HEK293 (cell line): ENCODE measurements around the gene DMBT1.

Experiments used
- CTCF ChIA-PET: fragments of 350-600 bp; formaldehyde crosslinking; extraction: SDS; loops from one replicate; lab custom pipeline; 2021; ENCODE audit warnings: antibody characterized with exemption; lab: Yijun Ruan, JAX
- POLR2A ChIA-PET: fragments of 300-600 bp; formaldehyde crosslinking; extraction: SDS; loops from one replicate; lab custom pipeline; 2020; ENCODE audit warnings: antibody characterized with exemption, inconsistent platforms; lab: Yijun Ruan, JAX
- H3K27ac ChIP-seq: fragments of 200-500 bp; sonication (Bioruptor generic); 2 replicates; pipeline ENCODE4 v1.5.1; 2014; ENCODE audit warnings: low read depth, low read length, control low read depth, inconsistent platforms; ENCODE audit errors: extremely low read depth
- H3K36me3 ChIP-seq, 2 experiments: fragments of 200-500 bp in 1 of 2; sonication (Bioruptor generic) in 1 of 2; 1 replicate in 1 of 2; 2 replicates in 1 of 2; pipeline ENCODE4 v1.5.1; 2014 to 2017; ENCODE audit warnings: inconsistent platforms in 2 of 2, low read length in 2 of 2; ENCODE audit not compliant: control insufficient read depth in 2 of 2, insufficient read depth in 1 of 2
- H3K4me1 ChIP-seq: fragments of 200-500 bp; sonication (Bioruptor generic); 2 replicates; pipeline ENCODE4 v1.5.1; 2014; ENCODE audit warnings: mild to moderate bottlenecking, low read length, inconsistent platforms; ENCODE audit not compliant: control insufficient read depth, insufficient read depth
- H3K4me3 ChIP-seq: 2 replicates; pipeline ENCODE4 v1.5.1; 2011; ENCODE audit warnings: low read depth, mild to moderate bottlenecking, control low read depth, low read length, moderate library complexity
- H3K9me3 ChIP-seq: fragments of 200-500 bp; sonication (Bioruptor generic); 2 replicates; pipeline ENCODE4 v1.5.1; 2014; ENCODE audit warnings: low read depth, low read length, inconsistent platforms; ENCODE audit not compliant: control insufficient read depth, insufficient read depth
- BCL11A ChIP-seq: fragments of 450-650 bp; formaldehyde crosslinking; IDR thresholded peaks from 2 replicates; pipeline ENCODE4 v1.5.1; 2016; ENCODE audit warnings: low read depth, missing biosample characterization, missing genetic modification characterization
- ELK4 ChIP-seq: IDR thresholded peaks from 2 replicates; pipeline ENCODE4 v1.6.1; 2011; ENCODE audit warnings: mild to moderate bottlenecking, low read depth, low read length, borderline replicate concordance
- FEZF1 ChIP-seq: fragments of 450-650 bp; formaldehyde crosslinking; IDR thresholded peaks from 2 replicates; pipeline ENCODE4 v1.5.1; 2016; ENCODE audit warnings: missing biosample characterization, missing genetic modification characterization
- GLIS1 ChIP-seq: fragments of 450-650 bp; formaldehyde crosslinking; IDR thresholded peaks from 2 replicates; pipeline ENCODE4 v1.5.1; 2016; ENCODE audit warnings: missing biosample characterization, missing genetic modification characterization
- MEIS1 ChIP-seq: sonication (generic); formaldehyde crosslinking; IDR thresholded peaks from 2 replicates; pipeline ENCODE4 v1.8.1; 2022; ENCODE audit warnings: missing genetic modification reagents, mild to moderate bottlenecking, borderline replicate concordance
- ZBTB1 ChIP-seq: fragments of 450-650 bp; formaldehyde crosslinking; IDR thresholded peaks from 2 replicates; pipeline ENCODE4 v1.5.1; 2016; ENCODE audit warnings: missing biosample characterization, missing genetic modification characterization
- ZNF132 ChIP-seq: fragments of 450-650 bp; formaldehyde crosslinking; IDR thresholded peaks from 2 replicates; pipeline ENCODE4 v1.5.1; 2017; ENCODE audit warnings: missing biosample characterization, missing genetic modification characterization, borderline replicate concordance
- ZNF140 ChIP-seq: fragments of 450-650 bp; formaldehyde crosslinking; IDR thresholded peaks from 2 replicates; pipeline ENCODE4 v1.5.1; 2016; ENCODE audit warnings: missing biosample characterization, missing genetic modification characterization
- ZNF175 ChIP-seq: fragments of 450-650 bp; formaldehyde crosslinking; IDR thresholded peaks from 2 replicates; pipeline ENCODE4 v1.5.1; 2016; ENCODE audit warnings: missing biosample characterization, missing genetic modification characterization
- ZNF366 ChIP-seq: fragments of 450-650 bp; formaldehyde crosslinking; conservative IDR thresholded peaks from 2 replicates; pipeline ENCODE4 v1.5.1; 2016; ENCODE audit warnings: missing biosample characterization, missing genetic modification characterization
- ZNF555 ChIP-seq: fragments of 450-650 bp; formaldehyde crosslinking; conservative IDR thresholded peaks from 2 replicates; pipeline ENCODE4 v1.5.1; 2017; ENCODE audit warnings: missing biosample characterization, mild to moderate bottlenecking, missing genetic modification characterization, inconsistent platforms
- ZNF600 ChIP-seq: fragments of 450-650 bp; formaldehyde crosslinking; IDR thresholded peaks from 2 replicates; pipeline ENCODE4 v1.5.1; 2016; ENCODE audit warnings: missing biosample characterization, missing genetic modification characterization
- ZNF621 ChIP-seq: fragments of 450-650 bp; formaldehyde crosslinking; IDR thresholded peaks from 2 replicates; pipeline ENCODE4 v1.5.1; 2017; ENCODE audit warnings: missing biosample characterization, missing genetic modification characterization
- ZNF626 ChIP-seq: fragments of 450-650 bp; sonication (Bioruptor Pico); formaldehyde crosslinking; IDR thresholded peaks from 2 replicates; pipeline ENCODE4 v1.5.1; 2018; ENCODE audit warnings: missing biosample characterization, missing genetic modification characterization, inconsistent platforms
- ZNF670 ChIP-seq: fragments of 450-650 bp; formaldehyde crosslinking; IDR thresholded peaks from 2 replicates; pipeline ENCODE4 v1.5.1; 2016; ENCODE audit warnings: missing biosample characterization, missing genetic modification characterization, low read depth
- ZNF677 ChIP-seq: fragments of 450-650 bp; IDR thresholded peaks from 2 replicates; pipeline ENCODE4 v1.5.0; 2018; ENCODE audit warnings: missing biosample characterization, mild to moderate bottlenecking, missing genetic modification characterization, moderate library complexity
- TF ChIP-seq, protein P1 (sequence below): fragments of 450-650 bp; formaldehyde crosslinking; IDR thresholded peaks from 2 replicates; pipeline ENCODE4 v1.5.1; 2016; ENCODE audit warnings: missing biosample characterization, missing genetic modification characterization
- TF ChIP-seq, protein P2 (sequence below): fragments of 450-650 bp; formaldehyde crosslinking; IDR thresholded peaks from 2 replicates; pipeline ENCODE4 v1.5.1; 2017; ENCODE audit warnings: missing biosample characterization, missing genetic modification characterization

The DMBT1 gene

GRCh38 chr10:122567056-122567660 is 6.6 kb downstream of the DMBT1 start:
- no peak overlapping the region for H3K27ac ChIP-seq
- CTCF ChIA-PET: interaction anchor here (0.6 to 2.3 kb wide), 14 partner anchors 13 to 1693 kb away, joined by 3 to 26 read pairs (median 4); no protein-coding TSS in a partner anchor
- POLR2A ChIA-PET: no interaction called here
- H3K4me1 ChIP-seq: no peaks in the 10 kb centered on the region
- TF ChIP-seq GLIS1 (tag by site-specific recombination): no peak
- no peak for TF ChIP-seq MEIS1 (CRISPR knock-in tag)
- TF ChIP-seq ZNF670 (tag by site-specific recombination): no peak
- TF ChIP-seq ZBTB1 (tag by site-specific recombination): no peak
- TF ChIP-seq, protein P1, sequence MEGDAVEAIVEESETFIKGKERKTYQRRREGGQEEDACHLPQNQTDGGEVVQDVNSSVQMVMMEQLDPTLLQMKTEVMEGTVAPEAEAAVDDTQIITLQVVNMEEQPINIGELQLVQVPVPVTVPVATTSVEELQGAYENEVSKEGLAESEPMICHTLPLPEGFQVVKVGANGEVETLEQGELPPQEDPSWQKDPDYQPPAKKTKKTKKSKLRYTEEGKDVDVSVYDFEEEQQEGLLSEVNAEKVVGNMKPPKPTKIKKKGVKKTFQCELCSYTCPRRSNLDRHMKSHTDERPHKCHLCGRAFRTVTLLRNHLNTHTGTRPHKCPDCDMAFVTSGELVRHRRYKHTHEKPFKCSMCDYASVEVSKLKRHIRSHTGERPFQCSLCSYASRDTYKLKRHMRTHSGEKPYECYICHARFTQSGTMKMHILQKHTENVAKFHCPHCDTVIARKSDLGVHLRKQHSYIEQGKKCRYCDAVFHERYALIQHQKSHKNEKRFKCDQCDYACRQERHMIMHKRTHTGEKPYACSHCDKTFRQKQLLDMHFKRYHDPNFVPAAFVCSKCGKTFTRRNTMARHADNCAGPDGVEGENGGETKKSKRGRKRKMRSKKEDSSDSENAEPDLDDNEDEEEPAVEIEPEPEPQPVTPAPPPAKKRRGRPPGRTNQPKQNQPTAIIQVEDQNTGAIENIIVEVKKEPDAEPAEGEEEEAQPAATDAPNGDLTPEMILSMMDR (tag by site-specific recombination): no peak; the same call in 1 of the 2 replicates
- H3K36me3 ChIP-seq: no peaks in the 10 kb centered on the region
- H3K4me3 ChIP-seq: no peak overlapping the region
- no peaks in the 10 kb centered on the region for H3K9me3 ChIP-seq

GRCh38 chr10:122568551-122568950 is 8.0 kb downstream of the DMBT1 start:
- Histone ChIP-seq H3K9me3 (no peaks in the 10 kb centered on the region), H3K4me1 (no peaks in the 10 kb centered on the region), H3K27ac (no peak overlapping the region), H3K4me3 (no peak overlapping the region), H3K36me3 (no peaks in the 10 kb centered on the region)
- TF ChIP-seq ZNF621 (tag by site-specific recombination): no peak
- TF ChIP-seq ZNF555 (tag by site-specific recombination): no peak
- no peak for TF ChIP-seq BCL11A
- no peak for TF ChIP-seq ELK4
- TF ChIP-seq ZNF677 (tag by site-specific recombination): no peak
- TF ChIP-seq, protein P2, sequence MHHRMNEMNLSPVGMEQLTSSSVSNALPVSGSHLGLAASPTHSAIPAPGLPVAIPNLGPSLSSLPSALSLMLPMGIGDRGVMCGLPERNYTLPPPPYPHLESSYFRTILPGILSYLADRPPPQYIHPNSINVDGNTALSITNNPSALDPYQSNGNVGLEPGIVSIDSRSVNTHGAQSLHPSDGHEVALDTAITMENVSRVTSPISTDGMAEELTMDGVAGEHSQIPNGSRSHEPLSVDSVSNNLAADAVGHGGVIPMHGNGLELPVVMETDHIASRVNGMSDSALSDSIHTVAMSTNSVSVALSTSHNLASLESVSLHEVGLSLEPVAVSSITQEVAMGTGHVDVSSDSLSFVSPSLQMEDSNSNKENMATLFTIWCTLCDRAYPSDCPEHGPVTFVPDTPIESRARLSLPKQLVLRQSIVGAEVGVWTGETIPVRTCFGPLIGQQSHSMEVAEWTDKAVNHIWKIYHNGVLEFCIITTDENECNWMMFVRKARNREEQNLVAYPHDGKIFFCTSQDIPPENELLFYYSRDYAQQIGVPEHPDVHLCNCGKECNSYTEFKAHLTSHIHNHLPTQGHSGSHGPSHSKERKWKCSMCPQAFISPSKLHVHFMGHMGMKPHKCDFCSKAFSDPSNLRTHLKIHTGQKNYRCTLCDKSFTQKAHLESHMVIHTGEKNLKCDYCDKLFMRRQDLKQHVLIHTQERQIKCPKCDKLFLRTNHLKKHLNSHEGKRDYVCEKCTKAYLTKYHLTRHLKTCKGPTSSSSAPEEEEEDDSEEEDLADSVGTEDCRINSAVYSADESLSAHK (tag by site-specific recombination): no peak
- TF ChIP-seq FEZF1: no peak
- no peak for TF ChIP-seq ZNF175 (tag by site-specific recombination)
- no peak for TF ChIP-seq ZNF140 (tag by site-specific recombination)
- no peak for TF ChIP-seq MEIS1 (CRISPR knock-in tag)
- TF ChIP-seq ZNF626 (tag by site-specific recombination): no peak
- no peak for TF ChIP-seq ZNF132 (tag by site-specific recombination)
- no peak for TF ChIP-seq ZNF366 (tag by site-specific recombination)
- no peak for TF ChIP-seq ZNF600
- CTCF ChIA-PET: interaction anchor here (0.8 to 1.8 kb wide), 4 partner anchors 9 to 135 kb away, joined by 3 to 6 read pairs (median 4); no protein-coding TSS in a partner anchor
- POLR2A ChIA-PET: no interaction called here
